HG02852 (cell line): ENCODE data around the gene HOXB4.

Source experiments
- ATAC-seq: cut with Tn5 transposase; IDR thresholded peaks from one replicate; pipeline ENCODE4 v1.9.1; 2021; ENCODE audit warnings: mild to moderate bottlenecking, moderate library complexity; ENCODE audit not compliant: unreplicated experiment

The HOXB4 gene

GRCh38 chr17:48549914-48550501 lies 28.1 kb downstream of the HOXB4 start:
- ATAC-seq: no peak

GRCh38 chr17:48549281-48549630 lies 28.9 kb downstream of the HOXB4 start:
- ATAC-seq: no peak

- no peak for ATAC-seq
These were observed 29.4 kb downstream of the HOXB4 start for GRCh38 chr17:48548523-48549280.

GRCh38 chr17:48547808-48548522 lies 30.2 kb downstream of the HOXB4 start:
- ATAC-seq: no peak

GRCh38 chr17:48546924-48547807 lies 31.0 kb downstream of the HOXB4 start:
- ATAC-seq: no peak

GRCh38 chr17:48546137-48546923 lies 31.8 kb downstream of the HOXB4 start:
- no peak for ATAC-seq

GRCh38 chr17:48545539-48545938 lies 32.6 kb downstream of the HOXB4 start:
- ATAC-seq: no peak

- no peak for ATAC-seq
These were observed 33.2 kb downstream of the HOXB4 start, which contains the start of gene HOXB2 for GRCh38 chr17:48545022-48545375. TSS of gene HOXB2 (minus strand) at chr17:48545109. CDS start at chr17:48544911, 198 bp downstream.

GRCh38 chr17:48544349-48545021 lies 33.7 kb downstream of the HOXB4 start:
- ATAC-seq: no peak

- ATAC-seq: no peak
These were observed 34.2 kb downstream of the HOXB4 start for GRCh38 chr17:48543854-48544348.

- ATAC-seq: no peak
These were observed 34.9 kb downstream of the HOXB4 start for GRCh38 chr17:48543107-48543853.

GRCh38 chr17:48542698-48543106 lies 35.4 kb downstream of the HOXB4 start:
- no peak for ATAC-seq

GRCh38 chr17:48542114-48542656 lies 36.0 kb downstream of the HOXB4 start:
- no peak for ATAC-seq

- no peak for ATAC-seq
These were observed 36.5 kb downstream of the HOXB4 start for GRCh38 chr17:48541577-48542113.

GRCh38 chr17:48541036-48541576 lies 37.0 kb downstream of the HOXB4 start:
- no peak for ATAC-seq

- ATAC-seq: no peak
These were observed 37.9 kb downstream of the HOXB4 start for GRCh38 chr17:48540213-48540612.

GRCh38 chr17:48539177-48539576 lies 39.0 kb downstream of the HOXB4 start:
- ATAC-seq: no peak

- ATAC-seq: no peak
These were observed 40.8 kb downstream of the HOXB4 start for GRCh38 chr17:48537316-48537715.
